Brain microvascular endothelial cell (primary cell): ENCODE measurements around the gene CFAP92.
A peak's percentile ranks its signal among the peaks of the same experiment; 100 is the strongest.

Experiments used
- DNase-seq: peaks from one replicate; pipeline ENCODE4 v3.0.0-alpha.2; 2020
- H3K27ac ChIP-seq: fragments of 250-450 bp; sonication (Bioruptor Pico); 2 replicates; pipeline ENCODE4 v1.5.1; 2020; ENCODE audit warnings: mild to moderate bottlenecking, moderate library complexity
- H3K27me3 ChIP-seq: fragments of 250-450 bp; sonication (Bioruptor Pico); replicated peaks from 2 replicates; pipeline ENCODE4 v1.5.1; 2020; ENCODE audit warnings: mild to moderate bottlenecking
- H3K36me3 ChIP-seq: fragments of 250-450 bp; sonication (Bioruptor Pico); replicated peaks from 2 replicates; pipeline ENCODE4 v1.5.1; 2020; ENCODE audit warnings: mild to moderate bottlenecking
- H3K4me3 ChIP-seq: 2 replicates; pipeline ENCODE4 v1.5.1; 2011; ENCODE audit warnings: low read depth, mild to moderate bottlenecking, control low read depth, low read length, moderate library complexity
- in situ Hi-C: cut with HindIII; loops from 2 replicates; pipeline ENCODE4 v1.10.0; 2017; ENCODE audit warnings: low sequenced_read_pairs, low pct_ligation_motif_present
- TF ChIP-seq, protein P1 (sequence below): IDR thresholded peaks from 2 replicates; pipeline ENCODE4 v1.5.1; 2011; ENCODE audit warnings: low read depth, mild to moderate bottlenecking, moderate library complexity, low read length, control low read depth, inconsistent platforms; ENCODE audit errors: missing control alignments

CFAP92 gene

DNA sequence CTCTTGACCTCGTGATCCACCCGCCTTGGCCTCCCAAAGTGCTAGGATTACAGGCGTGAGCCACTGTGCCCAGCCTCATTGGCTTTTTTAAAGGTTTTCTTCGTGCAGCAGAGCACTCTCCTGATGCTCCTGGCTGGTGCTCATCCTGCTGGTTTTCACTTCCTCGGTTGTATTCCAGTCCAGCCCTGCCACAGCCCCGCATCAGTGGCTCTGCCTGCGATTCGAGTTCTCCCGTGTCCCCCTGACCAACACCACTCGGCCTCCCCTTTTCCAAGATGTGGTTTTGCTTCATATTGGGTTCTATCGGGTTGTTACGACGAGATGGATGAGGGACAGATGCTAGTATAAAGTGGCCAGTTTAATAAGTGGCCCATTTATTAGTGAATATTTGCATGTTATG is 35.0 kb upstream of the CFAP92 start:
- TF ChIP-seq, protein P1, sequence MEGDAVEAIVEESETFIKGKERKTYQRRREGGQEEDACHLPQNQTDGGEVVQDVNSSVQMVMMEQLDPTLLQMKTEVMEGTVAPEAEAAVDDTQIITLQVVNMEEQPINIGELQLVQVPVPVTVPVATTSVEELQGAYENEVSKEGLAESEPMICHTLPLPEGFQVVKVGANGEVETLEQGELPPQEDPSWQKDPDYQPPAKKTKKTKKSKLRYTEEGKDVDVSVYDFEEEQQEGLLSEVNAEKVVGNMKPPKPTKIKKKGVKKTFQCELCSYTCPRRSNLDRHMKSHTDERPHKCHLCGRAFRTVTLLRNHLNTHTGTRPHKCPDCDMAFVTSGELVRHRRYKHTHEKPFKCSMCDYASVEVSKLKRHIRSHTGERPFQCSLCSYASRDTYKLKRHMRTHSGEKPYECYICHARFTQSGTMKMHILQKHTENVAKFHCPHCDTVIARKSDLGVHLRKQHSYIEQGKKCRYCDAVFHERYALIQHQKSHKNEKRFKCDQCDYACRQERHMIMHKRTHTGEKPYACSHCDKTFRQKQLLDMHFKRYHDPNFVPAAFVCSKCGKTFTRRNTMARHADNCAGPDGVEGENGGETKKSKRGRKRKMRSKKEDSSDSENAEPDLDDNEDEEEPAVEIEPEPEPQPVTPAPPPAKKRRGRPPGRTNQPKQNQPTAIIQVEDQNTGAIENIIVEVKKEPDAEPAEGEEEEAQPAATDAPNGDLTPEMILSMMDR: no peak
- Histone ChIP-seq H3K27me3 (no peaks in the 10 kb centered on the region), H3K36me3 (no peaks in the 10 kb centered on the region), H3K27ac (no peak overlapping the region), H3K4me3 (no peak overlapping the region)
- DNase-seq: no peak
- in situ Hi-C loops: no loop called here

DNA sequence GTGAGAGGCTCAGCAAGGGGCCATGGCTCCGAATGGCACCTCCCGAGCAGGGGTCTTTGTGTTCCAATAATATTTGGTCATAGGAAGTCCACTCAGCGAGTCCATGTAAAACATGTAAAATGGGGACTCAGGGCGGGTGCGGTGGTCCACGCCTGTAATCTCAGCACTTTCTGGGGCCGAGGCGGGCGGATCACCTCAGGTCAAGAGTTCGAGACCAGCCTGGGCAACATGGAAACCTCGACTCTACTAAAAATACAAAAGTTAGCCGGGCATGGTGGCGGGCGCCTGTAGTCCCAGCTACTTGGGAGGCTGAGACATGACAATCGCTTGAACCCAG is 33.6 kb upstream of the CFAP92 start:
- TF ChIP-seq, protein P1: no peak
- Histone ChIP-seq H3K27me3 (no peaks in the 10 kb centered on the region), H3K36me3 (no peaks in the 10 kb centered on the region), H3K4me3 (peak overlapping the region; percentile 46), H3K27ac (no peak overlapping the region)
- in situ Hi-C loops: no loop called here
- no peak for DNase-seq

- TF ChIP-seq, protein P1: peak; percentile 33
- Histone ChIP-seq H3K27me3 (no peaks in the 10 kb centered on the region), H3K36me3 (no peaks in the 10 kb centered on the region), H3K4me3 (peak overlapping the region; percentile 46), H3K27ac (no peak overlapping the region)
- DNase-seq: peak; percentile 77
- in situ Hi-C loops: no loop called here
Observed at GRCh38 chr3:129026728-129027543, 33.1 kb upstream of the CFAP92 start.

- H3K27me3 ChIP-seq: no peaks in the 10 kb centered on the region
- no peak for DNase-seq
- no peak overlapping the region for H3K27ac ChIP-seq
- TF ChIP-seq, protein P1: no peak
- no peaks in the 10 kb centered on the region for H3K36me3 ChIP-seq
- in situ Hi-C loops: no loop called here
- H3K4me3 ChIP-seq: no peak overlapping the region
Observed at GRCh38 chr3:129025691-129026435, 32.0 kb upstream of the CFAP92 start.

DNA sequence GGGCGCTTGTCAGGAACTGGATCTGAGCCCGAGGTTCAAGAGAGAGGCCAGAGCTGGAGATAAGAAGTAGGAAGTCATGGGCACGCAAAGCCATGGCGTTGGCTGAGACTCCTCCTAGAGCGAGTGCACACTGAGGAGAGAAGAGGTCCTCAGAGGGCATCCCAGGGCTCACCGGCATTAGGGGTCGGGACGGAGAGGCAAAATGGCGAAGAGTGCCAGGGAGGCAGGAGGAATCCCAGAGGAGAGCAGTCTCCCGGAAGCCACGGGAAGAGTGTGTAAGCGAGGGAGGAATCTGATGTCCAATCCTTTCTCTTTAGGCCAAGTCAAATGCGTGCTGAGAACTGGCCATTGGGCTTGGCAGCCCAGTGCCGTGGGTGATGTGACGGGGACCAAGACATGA is 31.2 kb upstream of the CFAP92 start:
- in situ Hi-C loops: no loop called here
- Histone ChIP-seq H3K36me3 (no peaks in the 10 kb centered on the region), H3K4me3 (no peak overlapping the region)

More for the DNA sequence above, 31.2 kb upstream of the CFAP92 start:
- Histone ChIP-seq H3K27ac (no peak overlapping the region), H3K27me3 (no peaks in the 10 kb centered on the region)
- TF ChIP-seq, protein P1: no peak
- DNase-seq: no peak
